Liver (tissue), 9 donors: ENCODE data around the gene KIF21A. TPM values are rescaled to one million over a fixed set of nuclear protein-coding genes. Genes with fewer than 3 reads are reported as not detected.
A peak's percentile ranks its signal among the peaks of the same experiment; 100 is the strongest.

Experiments
- DNase-seq: peaks from one replicate; pipeline ENCODE4 v3.0.0-alpha.2; 2017; ENCODE audit warnings: low spot score
- H3K27ac ChIP-seq, 2 donors: one replicate each; pipeline ENCODE4 v1.7.0; 2013; ENCODE audit warnings: inconsistent platforms in 2 of 2, low read length in 2 of 2, control low read depth in 1 of 2, low read depth in 1 of 2, mild to moderate bottlenecking in 1 of 2
- H3K27me3 ChIP-seq, 4 donors: one replicate each; pipeline versions ENCODE4 v1.6.1 to v1.7.0; 2013; ENCODE audit warnings: low read length in 3 of 4, inconsistent platforms in 1 of 4, mild to moderate bottlenecking in 1 of 4, moderate library complexity in 1 of 4; ENCODE audit not compliant: control insufficient read depth in 4 of 4, insufficient read depth in 4 of 4
- H3K36me3 ChIP-seq, 4 donors: one replicate each; pipeline versions ENCODE4 v1.6.1 to v1.7.0; 2013; ENCODE audit warnings: low read length in 3 of 4, mild to moderate bottlenecking in 3 of 4, low read depth in 1 of 4, moderate library complexity in 1 of 4; ENCODE audit not compliant: control insufficient read depth in 4 of 4, insufficient read depth in 3 of 4
- H3K4me1 ChIP-seq, 4 donors: one replicate each; pipeline versions ENCODE4 v1.6.1 to v1.7.0; 2013; ENCODE audit warnings: low read length in 3 of 4, mild to moderate bottlenecking in 3 of 4, moderate library complexity in 1 of 4; ENCODE audit not compliant: control insufficient read depth in 4 of 4, insufficient read depth in 4 of 4
- H3K4me3 ChIP-seq, 3 donors: one replicate each; pipeline versions ENCODE4 v1.6.1 to v1.7.0; 2013; ENCODE audit warnings: low read length in 3 of 3, control low read depth in 1 of 3, low read depth in 1 of 3, mild to moderate bottlenecking in 1 of 3
- H3K9ac ChIP-seq, 2 donors: one replicate each; pipeline ENCODE4 v1.7.0; 2013; ENCODE audit warnings: low read length in 2 of 2, mild to moderate bottlenecking in 2 of 2, moderate library complexity in 2 of 2, control low read depth in 1 of 2, low read depth in 1 of 2
- H3K9me3 ChIP-seq, 4 donors: one replicate each; pipeline versions ENCODE4 v1.6.1 to v1.7.0; 2013; ENCODE audit warnings: low read length in 3 of 4; ENCODE audit not compliant: control insufficient read depth in 4 of 4
- FOXA1 ChIP-seq: IDR thresholded peaks from 2 replicates; pipeline ENCODE4 v1.6.1; 2016; ENCODE audit warnings: antibody characterized with exemption
- FOXA2 ChIP-seq: IDR thresholded peaks from 2 replicates; pipeline ENCODE4 v1.6.1; 2016; ENCODE audit warnings: antibody characterized with exemption
- GABPA ChIP-seq, 2 donors: IDR thresholded peaks in 1 of 2; conservative IDR thresholded peaks in 1 of 2; 2 replicates each; pipeline ENCODE4 v1.6.1; 2016; ENCODE audit warnings: antibody characterized with exemption in 2 of 2, mild to moderate bottlenecking in 1 of 2, moderate library complexity in 1 of 2
- HNF4A ChIP-seq, 2 donors: conservative IDR thresholded peaks; 2 replicates each; pipeline ENCODE4 v1.6.1; 2016; ENCODE audit warnings: antibody characterized with exemption in 2 of 2, mild to moderate bottlenecking in 2 of 2
- JUND ChIP-seq, 2 donors: IDR thresholded peaks; 2 replicates each; pipeline ENCODE4 v1.6.1; 2016; ENCODE audit warnings: antibody characterized with exemption in 2 of 2
- MAX ChIP-seq: IDR thresholded peaks from 2 replicates; pipeline ENCODE4 v1.6.1; 2016; ENCODE audit warnings: antibody characterized with exemption
- NR2F2 ChIP-seq: IDR thresholded peaks from 2 replicates; pipeline ENCODE4 v1.6.1; 2016; ENCODE audit warnings: antibody characterized with exemption
- RAD21 ChIP-seq, 2 donors: IDR thresholded peaks; 2 replicates each; pipeline ENCODE4 v1.6.1; 2016; ENCODE audit warnings: antibody characterized with exemption in 2 of 2, mild to moderate bottlenecking in 2 of 2
- RXRA ChIP-seq, 2 donors: IDR thresholded peaks; 2 replicates each; pipeline ENCODE4 v1.6.1; 2017 to 2018; ENCODE audit warnings: antibody characterized with exemption in 2 of 2, mild to moderate bottlenecking in 1 of 2
- SP1 ChIP-seq: IDR thresholded peaks from 2 replicates; pipeline ENCODE4 v1.6.1; 2018; ENCODE audit warnings: antibody characterized with exemption, mild to moderate bottlenecking
- TAF1 ChIP-seq: conservative IDR thresholded peaks from 2 replicates; pipeline ENCODE4 v1.6.1; 2016; ENCODE audit warnings: antibody characterized with exemption, mild to moderate bottlenecking
- YY1 ChIP-seq: IDR thresholded peaks from 2 replicates; pipeline ENCODE4 v1.6.1; 2016; ENCODE audit warnings: antibody characterized with exemption, mild to moderate bottlenecking
- WGBS: extraction: QIAGEN DNeasy Blood & Tissue Kit; methylation state at CpG from one replicate; pipeline ENCODE4 v1.1.7; 2013; 5-methylcytosine and 5-hydroxymethylcytosine counted together
- polyA plus RNA-seq, 2 donors: library from polyadenylated mRNA; stranded (reverse) in 1 of 2; unstranded in 1 of 2; fragments of 200-250 nt in 1 of 2; fragments of >200 nt in 1 of 2; fragmentation: Nextera tagmentation in 1 of 2; extraction: Ambion mirVana in 1 of 2; gene quantifications; one replicate each; pipeline versions ENCODE4 v1.2.1 to v1.2.3, GENCODE V29; 2013 to 2015
- total RNA-seq, 2 donors: library from RNA; depleted of rRNA; stranded (reverse); fragments of >200 nt; gene quantifications; one replicate each; pipeline ENCODE4 v1.2.3, GENCODE V29; 2014
- TF ChIP-seq, protein P1 (sequence below): fragments of 150-350 bp; IDR thresholded peaks from 2 replicates; pipeline ENCODE4 v1.5.1; 2017; ENCODE audit warnings: improper control_type of control experiment, low read depth, low read length; ENCODE audit not compliant: missing input control
- TF ChIP-seq, protein P2 (sequence below): IDR thresholded peaks from 2 replicates; pipeline ENCODE4 v1.6.1; 2016; ENCODE audit warnings: antibody characterized with exemption, mild to moderate bottlenecking
- TF ChIP-seq, protein P3 (sequence below): IDR thresholded peaks from 2 replicates; pipeline ENCODE4 v1.6.1; 2016; ENCODE audit warnings: antibody characterized with exemption
- TF ChIP-seq, protein P4 (sequence below): IDR thresholded peaks from 2 replicates; pipeline ENCODE4 v1.6.1; 2016; ENCODE audit warnings: antibody characterized with exemption
- donor health status: healthy.
- donor health status: healthy.
- donor health status: healthy.
- donor health status: healthy.
- donor health status: healthy.

Gene KIF21A
- total and polyA plus RNA-seq, 4 donors, result 9.1 to 47.4 (median 21.0) TPM

DNA sequence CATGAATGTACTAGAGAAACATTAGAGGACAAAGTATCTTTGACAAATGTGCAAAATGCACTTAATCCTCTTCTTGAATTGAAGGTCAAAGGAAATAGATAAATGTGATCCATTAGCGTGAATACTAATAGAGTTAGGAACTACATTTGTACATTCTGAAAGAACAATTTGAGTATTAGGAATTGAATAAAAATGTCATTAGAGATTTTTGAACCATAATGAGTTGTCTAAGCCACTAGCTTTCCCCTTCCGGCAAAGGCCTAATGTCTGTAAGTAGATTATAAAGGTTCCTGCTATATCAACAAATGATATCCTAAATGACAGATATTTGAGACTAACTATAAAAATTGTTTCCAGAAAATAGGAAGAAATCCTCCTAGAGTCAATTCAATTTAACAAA is 59.8 kb downstream of the KIF21A start (continued):
- TF ChIP-seq, protein P1, sequence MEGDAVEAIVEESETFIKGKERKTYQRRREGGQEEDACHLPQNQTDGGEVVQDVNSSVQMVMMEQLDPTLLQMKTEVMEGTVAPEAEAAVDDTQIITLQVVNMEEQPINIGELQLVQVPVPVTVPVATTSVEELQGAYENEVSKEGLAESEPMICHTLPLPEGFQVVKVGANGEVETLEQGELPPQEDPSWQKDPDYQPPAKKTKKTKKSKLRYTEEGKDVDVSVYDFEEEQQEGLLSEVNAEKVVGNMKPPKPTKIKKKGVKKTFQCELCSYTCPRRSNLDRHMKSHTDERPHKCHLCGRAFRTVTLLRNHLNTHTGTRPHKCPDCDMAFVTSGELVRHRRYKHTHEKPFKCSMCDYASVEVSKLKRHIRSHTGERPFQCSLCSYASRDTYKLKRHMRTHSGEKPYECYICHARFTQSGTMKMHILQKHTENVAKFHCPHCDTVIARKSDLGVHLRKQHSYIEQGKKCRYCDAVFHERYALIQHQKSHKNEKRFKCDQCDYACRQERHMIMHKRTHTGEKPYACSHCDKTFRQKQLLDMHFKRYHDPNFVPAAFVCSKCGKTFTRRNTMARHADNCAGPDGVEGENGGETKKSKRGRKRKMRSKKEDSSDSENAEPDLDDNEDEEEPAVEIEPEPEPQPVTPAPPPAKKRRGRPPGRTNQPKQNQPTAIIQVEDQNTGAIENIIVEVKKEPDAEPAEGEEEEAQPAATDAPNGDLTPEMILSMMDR, result no peak
- TF ChIP-seq GABPA (IDR thresholded peaks at IDR 0.05 in 1 of 2, conservative IDR thresholded peaks at IDR 0.05 in 1 of 2), result no peak

DNA sequence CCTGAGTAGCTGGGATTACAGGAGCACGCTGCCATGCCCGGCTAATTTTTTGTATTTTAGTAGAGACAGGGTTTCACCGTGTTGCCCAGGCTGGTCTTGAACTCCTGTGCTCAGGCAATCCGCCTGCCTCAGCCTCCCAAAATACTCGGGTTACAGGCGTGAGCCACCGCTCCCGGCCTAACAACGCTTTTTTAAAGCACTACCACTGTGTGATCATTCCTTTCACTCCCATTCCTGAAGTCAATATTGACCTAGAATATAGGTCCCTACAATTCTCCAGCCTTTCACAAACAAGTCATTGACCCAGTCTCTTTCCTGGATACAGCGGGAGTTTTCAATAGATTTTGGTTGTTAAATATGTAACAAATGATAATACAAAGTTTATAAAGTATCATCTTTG is 62.8 kb downstream of the KIF21A start:
- WGBS, result 86% methylated on average over 10 of the region's 10 CpGs
- TF ChIP-seq TAF1, result no peak
- TF ChIP-seq SP1, result peak; percentile 40
- no peak for TF ChIP-seq FOXA2
- TF ChIP-seq, protein P1, result no peak
- TF ChIP-seq JUND (IDR thresholded peaks at IDR 0.05), result no peak
- TF ChIP-seq RXRA (IDR thresholded peaks at IDR 0.05), result peak in 1 of 2 donors; percentile 29
- TF ChIP-seq HNF4A (conservative IDR thresholded peaks at IDR 0.05), result no peak
- TF ChIP-seq GABPA (IDR thresholded peaks at IDR 0.05 in 1 of 2, conservative IDR thresholded peaks at IDR 0.05 in 1 of 2), result no peak
- no peak for TF ChIP-seq YY1
- TF ChIP-seq, protein P2, sequence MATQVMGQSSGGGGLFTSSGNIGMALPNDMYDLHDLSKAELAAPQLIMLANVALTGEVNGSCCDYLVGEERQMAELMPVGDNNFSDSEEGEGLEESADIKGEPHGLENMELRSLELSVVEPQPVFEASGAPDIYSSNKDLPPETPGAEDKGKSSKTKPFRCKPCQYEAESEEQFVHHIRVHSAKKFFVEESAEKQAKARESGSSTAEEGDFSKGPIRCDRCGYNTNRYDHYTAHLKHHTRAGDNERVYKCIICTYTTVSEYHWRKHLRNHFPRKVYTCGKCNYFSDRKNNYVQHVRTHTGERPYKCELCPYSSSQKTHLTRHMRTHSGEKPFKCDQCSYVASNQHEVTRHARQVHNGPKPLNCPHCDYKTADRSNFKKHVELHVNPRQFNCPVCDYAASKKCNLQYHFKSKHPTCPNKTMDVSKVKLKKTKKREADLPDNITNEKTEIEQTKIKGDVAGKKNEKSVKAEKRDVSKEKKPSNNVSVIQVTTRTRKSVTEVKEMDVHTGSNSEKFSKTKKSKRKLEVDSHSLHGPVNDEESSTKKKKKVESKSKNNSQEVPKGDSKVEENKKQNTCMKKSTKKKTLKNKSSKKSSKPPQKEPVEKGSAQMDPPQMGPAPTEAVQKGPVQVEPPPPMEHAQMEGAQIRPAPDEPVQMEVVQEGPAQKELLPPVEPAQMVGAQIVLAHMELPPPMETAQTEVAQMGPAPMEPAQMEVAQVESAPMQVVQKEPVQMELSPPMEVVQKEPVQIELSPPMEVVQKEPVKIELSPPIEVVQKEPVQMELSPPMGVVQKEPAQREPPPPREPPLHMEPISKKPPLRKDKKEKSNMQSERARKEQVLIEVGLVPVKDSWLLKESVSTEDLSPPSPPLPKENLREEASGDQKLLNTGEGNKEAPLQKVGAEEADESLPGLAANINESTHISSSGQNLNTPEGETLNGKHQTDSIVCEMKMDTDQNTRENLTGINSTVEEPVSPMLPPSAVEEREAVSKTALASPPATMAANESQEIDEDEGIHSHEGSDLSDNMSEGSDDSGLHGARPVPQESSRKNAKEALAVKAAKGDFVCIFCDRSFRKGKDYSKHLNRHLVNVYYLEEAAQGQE, result no peak
- TF ChIP-seq MAX, result no peak
- no peak for TF ChIP-seq NR2F2
- TF ChIP-seq, protein P3, sequence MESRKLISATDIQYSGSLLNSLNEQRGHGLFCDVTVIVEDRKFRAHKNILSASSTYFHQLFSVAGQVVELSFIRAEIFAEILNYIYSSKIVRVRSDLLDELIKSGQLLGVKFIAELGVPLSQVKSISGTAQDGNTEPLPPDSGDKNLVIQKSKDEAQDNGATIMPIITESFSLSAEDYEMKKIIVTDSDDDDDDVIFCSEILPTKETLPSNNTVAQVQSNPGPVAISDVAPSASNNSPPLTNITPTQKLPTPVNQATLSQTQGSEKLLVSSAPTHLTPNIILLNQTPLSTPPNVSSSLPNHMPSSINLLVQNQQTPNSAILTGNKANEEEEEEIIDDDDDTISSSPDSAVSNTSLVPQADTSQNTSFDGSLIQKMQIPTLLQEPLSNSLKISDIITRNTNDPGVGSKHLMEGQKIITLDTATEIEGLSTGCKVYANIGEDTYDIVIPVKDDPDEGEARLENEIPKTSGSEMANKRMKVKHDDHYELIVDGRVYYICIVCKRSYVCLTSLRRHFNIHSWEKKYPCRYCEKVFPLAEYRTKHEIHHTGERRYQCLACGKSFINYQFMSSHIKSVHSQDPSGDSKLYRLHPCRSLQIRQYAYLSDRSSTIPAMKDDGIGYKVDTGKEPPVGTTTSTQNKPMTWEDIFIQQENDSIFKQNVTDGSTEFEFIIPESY, result no peak
- TF ChIP-seq RAD21 (IDR thresholded peaks at IDR 0.05), result no peak
- TF ChIP-seq, protein P4, sequence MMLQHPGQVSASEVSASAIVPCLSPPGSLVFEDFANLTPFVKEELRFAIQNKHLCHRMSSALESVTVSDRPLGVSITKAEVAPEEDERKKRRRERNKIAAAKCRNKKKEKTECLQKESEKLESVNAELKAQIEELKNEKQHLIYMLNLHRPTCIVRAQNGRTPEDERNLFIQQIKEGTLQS, result no peak
- TF ChIP-seq FOXA1, result no peak
- no peak for DNase-seq
- H3K4me1 ChIP-seq, result no peaks in the 10 kb centered on the region
- H3K9ac ChIP-seq, result no peak overlapping the region
- H3K36me3 ChIP-seq, result no peaks in the 10 kb centered on the region
- no peaks in the 10 kb centered on the region for H3K9me3 ChIP-seq
- H3K27me3 ChIP-seq, result no peaks in the 10 kb centered on the region
- no peak overlapping the region for H3K4me3 ChIP-seq
- H3K27ac ChIP-seq, result no peak overlapping the region
